Mesenteric fat pad (tissue), 1 donor: ENCODE data around the gene CFDP1. TPM values are rescaled to one million over a fixed set of nuclear protein-coding genes. Genes with fewer than 3 reads are reported as not detected.

Experiments used
- DNase-seq: peaks from one replicate; pipeline ENCODE4 v3.0.0-alpha.2; 2020; ENCODE audit warnings: low spot score
- total RNA-seq: library from RNA; stranded (reverse); fragmentation: NEBNext Ultra II Directional; extraction: Animal tissue kit (Norgen Biotek cat#: 25700); gene quantifications from one replicate; pipeline ENCODE4 v1.2.1, GENCODE V29; 2021
- donor health status: DM: yes; HTN: yes; CAD: no.

CFDP1 gene
- total RNA-seq, 1 donor from 2014 or later = 43.1 TPM

DNA sequence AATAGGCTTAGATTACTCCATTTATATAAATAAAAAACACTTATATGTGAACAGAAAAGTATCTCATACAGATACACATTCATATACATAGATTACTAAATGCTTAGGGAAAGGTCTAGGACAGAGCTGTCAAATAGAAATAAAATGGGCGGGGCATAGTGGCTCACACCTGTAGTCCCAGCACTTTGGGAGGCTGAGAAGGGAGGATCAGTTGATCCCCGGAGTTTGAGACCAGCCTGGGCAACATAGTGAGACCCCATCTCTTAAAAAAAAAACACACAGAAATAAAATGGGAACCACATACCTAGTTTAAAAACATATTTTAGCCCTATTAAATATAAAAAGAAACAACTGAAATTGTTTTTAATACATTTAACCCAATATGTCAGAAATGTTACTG, 58.9 kb downstream of the CFDP1 start:
- DNase-seq = no peak

DNA sequence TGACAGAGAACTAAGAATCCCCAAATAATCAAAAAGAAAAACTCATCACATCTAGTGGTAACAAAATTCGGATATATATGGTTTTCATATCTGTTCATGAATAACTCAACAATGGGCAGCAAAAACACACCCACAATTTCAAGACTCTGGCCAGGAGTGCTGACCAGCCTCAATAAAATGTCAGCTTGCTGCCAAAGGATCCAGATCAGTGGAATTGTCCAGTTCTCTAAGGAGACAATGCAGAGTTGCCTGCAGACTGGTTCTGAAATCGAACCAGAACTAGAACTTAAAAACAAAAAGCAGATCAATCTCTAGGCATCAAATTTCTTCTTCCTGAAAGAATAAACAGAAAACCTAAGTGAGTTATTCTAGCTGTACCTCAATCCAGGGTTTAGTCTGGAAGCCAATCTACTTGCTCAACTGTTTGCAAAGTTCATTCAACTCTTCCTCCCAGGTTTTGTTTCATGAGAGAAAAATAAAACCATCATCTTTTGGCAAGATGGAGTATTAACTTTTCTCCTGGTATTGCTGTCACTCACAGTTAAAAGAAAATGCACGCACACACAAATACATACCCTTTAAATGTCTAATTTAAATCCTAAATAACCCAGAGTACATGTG, 61.0 kb downstream of the CFDP1 start:
- DNase-seq = no peak

DNA sequence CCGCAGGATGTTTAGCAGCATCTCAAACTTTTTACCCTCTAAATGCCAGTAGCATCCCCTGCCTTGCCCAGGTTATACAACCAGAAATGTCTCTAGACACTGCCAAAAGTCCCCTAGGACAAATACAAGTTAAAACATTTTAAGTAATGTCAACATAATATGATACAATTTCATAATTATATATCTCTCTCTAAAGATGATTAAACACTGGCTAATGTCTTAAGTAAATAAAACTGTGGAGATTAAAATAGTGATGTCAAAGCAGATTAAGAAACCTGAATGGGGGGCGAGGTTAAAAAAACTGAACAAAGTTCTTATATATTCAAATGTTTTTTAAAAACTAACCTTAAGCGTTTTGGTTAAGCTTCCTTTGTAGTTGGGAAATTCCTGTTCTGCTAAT, 62.1 kb downstream of the CFDP1 start:
- DNase-seq = no peak

DNA sequence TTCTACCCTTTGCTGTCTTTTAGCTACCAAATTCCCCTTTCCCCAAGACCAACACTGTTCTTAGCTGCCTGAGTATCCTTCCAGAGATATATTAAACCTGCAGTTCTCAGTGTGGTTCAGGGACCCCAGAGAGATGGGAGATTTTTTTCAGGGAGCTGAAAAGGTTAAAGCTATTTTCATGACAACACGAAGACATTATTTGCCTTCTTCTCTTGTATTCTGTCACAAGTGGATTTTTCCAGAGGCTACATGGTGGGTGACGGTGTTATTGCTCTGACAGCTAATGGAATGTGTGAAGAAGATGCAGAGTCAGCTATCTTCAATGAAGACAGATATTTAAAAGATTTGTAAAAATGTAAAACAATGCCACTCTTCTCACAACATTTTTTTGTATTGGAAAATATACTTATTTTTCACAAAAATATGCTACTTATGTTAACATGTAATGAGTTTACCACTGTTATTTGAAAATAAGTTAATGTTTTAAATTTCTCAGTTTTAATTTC, 69.0 kb downstream of the CFDP1 start:
- DNase-seq = no peak

DNA sequence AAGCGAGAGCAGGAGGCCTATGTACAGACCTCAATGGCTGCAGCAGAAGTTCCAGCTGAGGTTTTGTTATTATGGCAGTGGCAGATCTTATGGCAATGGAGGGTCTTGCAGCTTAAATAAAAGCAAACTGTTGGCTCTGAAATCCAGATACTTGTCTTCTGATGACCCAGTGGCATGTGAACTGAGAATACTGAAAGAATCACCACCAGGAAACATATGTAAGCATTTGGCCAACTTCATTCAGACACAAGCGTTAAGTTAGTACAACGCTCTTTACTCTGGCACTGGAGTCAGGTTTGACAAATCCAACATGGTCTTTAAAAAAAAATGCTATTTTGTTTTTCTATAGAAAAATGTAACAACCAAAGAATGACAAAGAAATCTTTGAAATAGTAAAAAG, 70.5 kb downstream of the CFDP1 start:
- DNase-seq = no peak

DNA sequence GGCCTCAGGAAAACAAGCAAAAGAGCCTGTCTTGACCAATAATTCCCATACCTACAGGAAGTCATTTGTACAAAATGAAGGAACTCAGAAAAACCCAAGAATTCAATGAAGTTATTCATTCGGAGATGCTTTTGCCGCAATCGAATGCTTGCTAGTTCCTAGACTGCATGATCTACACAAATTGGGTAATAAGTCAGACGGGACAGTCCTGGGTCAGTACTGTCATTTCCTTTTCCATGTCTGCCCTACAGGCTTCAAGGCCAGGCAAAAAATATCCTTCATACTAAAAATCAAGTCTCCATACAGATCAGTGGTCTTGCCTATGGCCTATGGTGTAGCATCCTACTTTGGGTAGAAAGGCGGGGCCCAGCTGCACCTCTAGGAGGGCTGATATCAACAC, 71.4 kb downstream of the CFDP1 start:
- no peak for DNase-seq

DNA sequence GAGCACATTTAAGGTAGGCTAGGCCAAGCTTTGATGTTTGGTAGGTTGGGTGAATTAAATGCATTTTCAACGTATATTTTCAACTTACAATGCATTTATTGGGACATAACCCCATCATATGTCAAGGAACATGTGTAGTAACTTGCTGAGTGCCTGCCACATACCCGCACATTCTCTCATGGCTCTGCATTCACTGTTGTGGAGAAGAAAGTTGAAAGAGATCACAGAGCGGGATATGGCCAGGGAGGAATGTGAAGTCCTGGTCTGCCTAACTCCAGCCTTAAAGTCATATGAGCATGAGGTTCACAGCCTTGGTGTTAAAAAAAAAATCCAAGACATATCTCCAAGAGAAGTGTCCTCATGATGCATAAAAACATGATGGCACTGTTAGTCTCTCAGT, 79.1 kb downstream of the CFDP1 start:
- DNase-seq = no peak

DNA sequence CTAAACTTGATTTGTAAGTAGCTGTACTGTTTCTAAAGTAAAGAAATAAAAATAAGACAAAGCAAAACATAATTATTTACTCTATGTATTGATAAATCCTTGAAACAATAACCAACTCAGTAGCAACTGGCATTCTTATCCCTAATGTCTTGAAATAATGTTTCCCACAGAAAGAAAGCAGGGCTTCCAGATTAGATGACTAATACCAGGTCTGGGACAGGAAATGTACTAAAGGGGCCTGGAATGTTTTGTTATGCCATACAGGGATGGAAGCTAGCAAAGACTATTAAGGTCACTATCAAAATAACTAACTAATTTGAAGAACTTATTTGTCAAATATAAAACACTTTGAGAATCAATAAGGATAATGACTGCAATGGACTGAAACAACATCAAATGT, 82.1 kb downstream of the CFDP1 start:
- DNase-seq = no peak

DNA sequence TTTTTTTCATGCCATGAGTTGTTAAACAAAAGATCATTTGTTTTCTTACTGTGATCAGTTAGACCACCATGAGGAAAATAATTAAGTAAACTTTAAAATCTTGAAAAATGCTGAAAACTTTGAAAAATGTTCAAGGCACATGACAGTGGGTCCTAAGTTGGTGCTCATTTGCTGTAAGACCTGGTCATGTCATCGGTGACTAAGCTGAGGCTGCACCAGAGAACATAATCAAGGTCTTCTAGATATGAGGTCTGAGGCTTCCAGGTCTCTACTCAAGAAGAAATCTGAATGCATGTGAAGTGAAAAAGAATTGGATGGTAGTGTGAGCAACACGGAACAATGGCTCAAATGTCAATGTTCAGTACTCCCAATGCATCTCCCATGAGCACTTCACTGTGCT, 87.6 kb downstream of the CFDP1 start:
- no peak for DNase-seq

DNA sequence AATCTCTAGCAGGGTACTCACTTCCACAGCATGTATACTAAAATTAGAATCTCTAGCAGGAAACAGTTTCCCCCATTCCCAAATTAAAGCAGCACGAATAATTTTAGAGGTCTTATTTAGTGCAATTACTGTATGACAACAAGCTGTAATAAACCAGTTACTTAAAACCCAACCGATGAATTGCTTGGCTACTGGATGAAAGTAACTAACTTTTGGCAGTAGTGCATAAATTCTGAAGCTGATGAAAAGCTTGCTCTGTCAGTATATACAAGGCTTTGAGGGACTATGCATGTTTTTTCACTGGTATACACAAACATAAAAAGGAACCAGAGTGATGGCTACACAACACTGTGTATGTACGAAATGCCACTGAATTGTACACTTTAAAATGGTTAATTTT, 89.4 kb downstream of the CFDP1 start:
- no peak for DNase-seq

DNA sequence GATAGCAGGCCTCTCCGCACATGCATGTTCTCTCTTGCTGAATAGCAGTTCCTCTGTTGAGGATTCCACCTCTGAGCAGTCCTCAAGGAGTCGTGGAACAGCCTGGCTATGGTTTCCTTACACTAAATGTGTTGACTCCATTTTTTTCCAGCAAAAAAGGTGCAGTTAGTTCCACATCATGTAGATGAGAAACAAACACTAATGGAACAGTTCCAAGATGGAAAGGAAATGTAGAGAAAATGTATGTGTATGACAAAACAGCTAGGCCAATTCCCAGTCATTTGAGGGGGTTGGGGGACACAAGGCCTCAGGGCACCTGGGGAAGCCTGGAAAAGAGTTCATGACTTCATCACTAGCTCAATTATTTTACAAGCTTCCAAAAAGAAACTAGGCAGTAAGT, 90.0 kb downstream of the CFDP1 start:
- DNase-seq = no peak

DNA sequence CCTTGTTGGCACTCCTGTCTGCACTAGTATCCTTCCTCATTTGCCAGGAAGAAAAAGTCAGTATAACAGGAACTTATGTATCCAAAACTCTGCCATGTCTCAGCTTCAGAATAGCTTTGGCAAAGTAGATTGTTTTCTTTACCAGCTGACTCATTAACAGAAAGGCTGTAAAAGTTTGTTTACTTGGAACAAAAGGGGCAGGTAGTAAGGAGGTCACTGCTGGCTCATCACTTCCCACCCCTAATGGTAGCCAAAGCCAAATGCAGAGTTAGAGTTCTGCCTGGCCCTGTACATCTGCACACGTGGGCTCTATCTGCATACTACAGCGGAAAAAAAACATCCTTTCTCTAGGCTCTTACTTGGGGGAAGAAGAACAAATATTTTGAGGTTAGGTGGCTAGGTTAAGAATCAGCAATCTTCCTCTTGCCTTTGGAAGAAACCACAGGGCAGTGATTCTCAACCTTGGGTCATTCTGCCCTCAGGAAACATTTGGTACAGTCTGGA, 90.9 kb downstream of the CFDP1 start:
- no peak for DNase-seq

DNA sequence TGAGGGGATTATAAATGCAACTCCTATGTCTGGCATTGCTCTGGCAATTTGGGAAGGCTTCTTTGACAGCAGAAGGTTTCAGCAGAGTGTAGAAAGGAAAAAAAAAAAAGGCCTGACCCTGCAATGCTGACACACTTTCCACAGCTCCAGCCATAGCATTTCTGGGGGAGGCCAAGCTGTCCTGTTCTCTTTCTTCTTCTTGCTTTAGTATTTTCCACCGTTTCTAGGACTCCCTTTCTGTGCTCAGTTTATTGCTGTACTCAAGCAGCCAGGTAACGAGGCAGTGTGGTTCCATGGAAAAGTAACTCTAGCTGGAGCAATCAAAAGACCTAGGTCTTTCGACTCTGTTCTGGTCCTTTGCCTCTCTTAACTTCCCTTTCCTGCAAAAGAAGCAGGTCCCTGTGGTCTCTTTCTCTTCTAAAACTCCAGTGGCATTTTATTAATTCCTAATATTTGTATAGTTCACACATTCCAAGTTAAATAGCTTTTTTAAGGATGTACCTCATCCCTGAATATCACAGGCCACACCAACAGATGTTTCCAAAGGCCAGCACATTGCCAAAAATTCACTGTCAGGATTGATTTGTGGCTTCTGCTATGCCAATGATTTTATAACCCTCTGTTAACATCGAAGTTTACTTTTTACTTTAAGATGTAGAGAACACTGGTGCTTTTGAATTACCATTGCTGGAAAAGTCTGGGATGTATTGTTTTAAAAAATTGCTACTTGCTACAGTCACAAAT, 91.6 kb downstream of the CFDP1 start:
- DNase-seq = no peak

DNA sequence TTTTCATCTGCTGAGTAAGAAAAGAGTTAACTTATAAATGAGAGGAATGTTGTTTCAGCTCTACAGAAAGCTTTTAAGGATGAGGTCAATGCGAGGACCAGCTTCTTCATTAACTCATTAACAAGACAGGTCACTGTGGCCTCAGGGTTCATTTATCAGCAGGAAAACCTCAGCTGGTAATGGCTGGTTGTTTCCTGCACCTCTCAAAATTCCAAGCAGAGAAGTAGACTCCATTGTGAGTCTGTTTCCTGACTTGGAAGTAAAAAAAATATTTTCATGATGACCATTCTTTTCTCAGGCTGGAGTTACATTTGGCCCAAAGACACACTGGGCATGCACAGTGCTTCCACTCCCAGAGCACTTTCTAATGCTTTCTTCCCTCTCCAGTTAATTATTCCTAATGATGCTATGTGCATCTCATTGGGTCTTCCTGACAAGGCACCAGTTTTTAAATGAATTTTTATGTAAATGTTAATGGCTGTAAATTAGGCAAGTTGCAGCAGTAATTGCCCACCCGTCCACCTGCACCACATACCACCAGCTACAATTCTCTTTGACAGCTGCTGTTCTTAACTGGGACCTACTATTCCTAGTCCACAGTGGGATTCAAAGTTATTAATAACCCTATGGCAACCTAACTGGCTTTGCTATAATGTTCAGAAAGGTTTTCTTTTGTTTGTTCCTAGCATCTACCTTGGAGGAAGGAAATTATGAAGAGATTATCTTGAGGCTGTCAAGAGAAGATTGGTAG, 92.4 kb downstream of the CFDP1 start:
- DNase-seq = no peak

DNA sequence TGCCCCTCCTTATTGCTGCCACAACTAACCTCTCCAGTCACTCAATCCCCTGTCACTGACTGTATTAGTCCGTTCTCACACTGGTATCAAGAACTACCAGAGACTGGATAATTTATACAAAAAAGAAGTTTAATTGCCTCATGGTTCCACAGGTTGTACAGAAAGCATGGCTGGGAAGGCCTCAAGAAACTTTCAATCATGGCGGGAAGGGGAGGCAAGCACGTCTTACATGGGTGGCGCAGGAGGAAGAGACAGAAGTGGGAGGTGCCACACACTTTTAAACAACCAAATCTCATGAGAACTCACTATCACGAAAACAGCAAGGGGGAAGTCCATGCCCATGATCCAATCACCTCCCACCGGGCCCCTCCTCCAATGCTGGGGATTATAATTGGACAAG, 95.9 kb downstream of the CFDP1 start:
- no peak for DNase-seq

DNA sequence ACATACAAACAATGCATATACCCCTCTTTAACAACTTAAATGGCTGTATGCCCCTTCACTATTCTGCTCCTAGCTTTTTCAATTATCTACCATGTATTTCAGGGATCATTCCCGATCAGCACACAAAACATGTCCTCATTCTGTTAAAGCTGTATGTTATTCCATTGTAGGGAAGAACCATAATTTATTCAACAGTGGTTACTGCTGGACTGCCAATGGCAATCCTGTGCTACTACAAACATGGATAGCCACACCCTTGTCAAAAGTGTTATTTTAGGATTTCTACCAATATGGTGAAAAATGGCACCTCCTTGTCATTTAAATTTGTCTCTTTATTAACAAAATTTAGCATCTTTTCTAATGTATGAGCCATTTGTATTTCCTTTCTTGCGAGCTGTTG, 96.8 kb downstream of the CFDP1 start:
- DNase-seq = no peak

DNA sequence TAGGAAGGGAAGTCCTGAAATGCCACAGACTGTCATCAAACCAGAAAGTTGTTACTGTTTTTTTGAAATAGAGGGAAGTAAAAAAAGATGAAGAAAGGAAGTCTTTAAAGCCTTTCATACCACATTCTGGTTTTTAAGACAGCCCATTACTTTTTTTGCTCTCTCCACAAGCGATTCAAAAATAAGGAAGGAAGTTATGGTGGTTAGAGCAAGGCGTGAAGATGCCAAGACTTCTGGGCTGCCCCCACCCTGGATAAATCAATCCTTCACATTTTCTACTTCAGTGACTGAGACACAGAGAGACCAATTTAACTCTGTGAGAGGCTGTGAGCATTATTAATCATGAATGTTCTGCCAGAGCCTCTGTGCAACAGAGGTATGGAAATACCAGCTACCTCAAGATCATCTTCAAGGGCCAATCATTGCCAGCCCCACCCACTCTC, 99.6 kb downstream of the CFDP1 start:
- no peak for DNase-seq

DNA sequence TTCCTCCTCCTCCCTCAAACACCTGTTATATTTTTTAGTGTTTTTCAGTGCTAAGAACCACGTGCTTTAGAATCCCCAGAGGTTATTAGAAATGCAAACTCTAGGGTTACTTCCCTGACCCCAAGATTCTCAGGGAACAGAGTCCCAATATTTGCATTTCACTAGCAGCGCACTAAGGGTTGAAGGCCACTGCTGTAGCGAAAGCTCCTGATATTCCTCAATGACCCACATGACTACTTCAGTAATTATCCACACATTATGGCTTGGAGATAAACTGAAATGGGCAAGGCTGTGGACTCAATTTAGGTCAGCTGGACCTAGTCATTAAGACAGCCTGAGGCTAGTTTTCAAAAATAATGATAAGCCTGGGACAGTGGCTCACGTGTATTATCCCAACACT, 103.4 kb downstream of the CFDP1 start:
- no peak for DNase-seq

DNA sequence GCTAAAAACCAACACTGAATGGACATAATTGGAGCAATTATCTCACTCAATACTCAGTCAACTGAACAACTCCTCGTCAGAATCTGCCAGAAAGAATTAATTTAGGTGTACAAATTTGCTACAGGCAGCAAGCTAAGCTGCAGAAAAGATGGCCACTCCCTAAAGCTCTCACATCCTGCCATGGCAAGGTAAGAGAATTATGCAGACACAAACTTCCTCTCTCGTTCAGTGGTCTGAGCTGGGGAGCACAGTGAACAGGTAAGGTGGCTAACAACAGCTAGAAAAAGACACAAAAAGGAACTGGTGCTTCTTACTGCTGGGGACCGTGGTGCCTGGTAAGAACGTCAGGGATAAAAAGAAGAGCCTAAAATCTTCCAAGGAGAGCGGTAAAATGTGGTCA, 107.0 kb downstream of the CFDP1 start:
- DNase-seq = no peak

DNA sequence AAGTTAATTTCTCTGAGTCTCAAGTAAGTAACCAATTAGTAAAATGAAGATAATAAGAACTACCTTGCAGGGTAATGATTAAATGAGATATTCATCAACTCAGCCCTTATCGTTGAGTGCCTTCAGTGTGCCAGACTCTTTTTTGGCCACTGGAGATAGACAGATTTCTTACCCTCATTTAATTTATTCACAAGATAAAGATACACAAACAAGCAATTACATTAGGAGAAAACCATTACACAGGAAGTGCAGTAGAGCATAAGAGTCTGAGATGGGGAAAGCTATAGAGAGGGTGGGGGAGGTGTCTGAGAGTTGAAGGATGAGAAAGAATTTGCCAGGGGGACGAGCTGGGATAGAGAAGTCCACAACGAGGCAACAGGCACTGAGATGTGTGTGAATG, 109.4 kb downstream of the CFDP1 start:
- DNase-seq = no peak

DNA sequence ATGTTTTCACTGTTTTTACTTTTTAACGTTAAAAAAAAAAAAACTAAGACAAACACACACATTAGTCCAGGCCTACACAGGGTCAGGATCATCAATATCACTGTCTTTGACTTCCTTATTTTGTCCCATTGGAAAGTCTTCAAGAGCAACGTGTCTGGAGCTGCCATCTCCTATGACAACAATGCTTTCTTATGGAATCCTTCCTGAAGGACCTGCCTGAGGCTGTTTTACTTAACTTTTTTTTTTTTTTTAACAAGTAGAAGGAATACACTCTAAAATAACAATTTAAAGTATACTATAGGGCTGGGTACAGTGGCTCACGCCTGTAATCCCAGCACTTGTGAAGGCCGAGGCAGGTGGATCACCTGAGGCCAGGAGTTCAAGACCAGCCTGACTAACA, 110.1 kb downstream of the CFDP1 start:
- DNase-seq = no peak

DNA sequence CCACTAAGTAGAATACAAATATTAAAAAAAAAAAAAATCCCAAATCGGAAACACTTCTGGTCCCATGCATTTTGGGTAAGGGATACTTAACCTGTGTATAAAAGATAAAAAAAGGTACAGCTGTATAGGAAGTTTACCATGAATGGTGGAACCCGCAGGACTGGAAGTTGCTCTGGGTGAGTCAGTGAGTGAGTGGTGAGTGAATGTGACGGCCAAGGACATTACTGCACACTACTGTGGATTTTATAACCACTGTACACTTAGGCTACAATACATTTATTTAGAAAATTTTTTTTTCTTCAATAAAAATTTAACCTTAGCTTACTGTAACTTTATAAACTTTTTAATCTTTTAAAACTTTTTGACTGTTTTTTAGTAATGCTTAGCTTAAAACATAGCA, 110.6 kb downstream of the CFDP1 start:
- DNase-seq = no peak
